Ovary (tissue), 3 donors: ENCODE results near the gene NSRP1.

ENCODE experiments used
- CTCF ChIP-seq, 3 donors: fragments of 450-650 bp in 2 of 3; fragments of 200-600 bp in 1 of 3; IDR thresholded peaks; one replicate each; pipeline versions ENCODE4 v1.5.1 to v1.8.0; 2016 to 2022; ENCODE audit warnings: antibody characterized with exemption in 3 of 3, mild to moderate bottlenecking in 1 of 3
- POLR2A ChIP-seq: fragments of 450-650 bp; IDR thresholded peaks from one replicate; pipeline ENCODE4 v1.6.1; 2017; ENCODE audit warnings: antibody characterized with exemption, mild to moderate bottlenecking, moderate library complexity
- donor health status: DM: no; HTN: no; CAD: no.

GRCh38 chr17:30091121-30091670 is 25.4 kb upstream of the NSRP1 start:
- TF ChIP-seq CTCF (IDR thresholded peaks at IDR 0.05) (no peak), POLR2A (no peak)
